GM18870 (cell line): ENCODE data around the gene TVP23B.
"Not testable (repeated sequence)": the region's sequence is repeated elsewhere in the genome, so short reads cannot be mapped to it uniquely, and the experiment has no call there.

Source experiments
- ATAC-seq: cut with Tn5 transposase; IDR thresholded peaks from one replicate; pipeline ENCODE4 v1.9.1; 2021; ENCODE audit warnings: moderate library complexity; ENCODE audit not compliant: unreplicated experiment

TVP23B gene

DNA sequence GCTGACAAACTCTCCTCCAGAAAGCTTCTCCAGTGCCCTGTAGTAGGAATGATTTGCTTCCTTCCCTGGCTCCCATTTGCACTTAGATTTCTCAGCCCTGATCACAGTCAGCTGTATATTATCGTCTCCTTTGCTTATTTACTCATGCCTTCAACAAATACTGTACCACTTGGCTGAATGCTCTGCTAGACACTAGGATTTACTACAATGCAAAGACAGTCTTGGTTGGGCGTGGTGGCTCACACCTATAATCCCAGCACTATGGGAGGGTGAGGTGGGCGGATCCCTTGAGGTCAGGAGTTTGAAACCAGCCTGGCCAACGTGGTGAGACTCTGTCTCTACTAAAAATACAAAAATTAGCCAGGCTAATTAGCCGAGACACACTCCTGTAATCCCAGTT is 5.9 kb downstream of the TVP23B start:
- not testable (repeated sequence) for ATAC-seq

DNA sequence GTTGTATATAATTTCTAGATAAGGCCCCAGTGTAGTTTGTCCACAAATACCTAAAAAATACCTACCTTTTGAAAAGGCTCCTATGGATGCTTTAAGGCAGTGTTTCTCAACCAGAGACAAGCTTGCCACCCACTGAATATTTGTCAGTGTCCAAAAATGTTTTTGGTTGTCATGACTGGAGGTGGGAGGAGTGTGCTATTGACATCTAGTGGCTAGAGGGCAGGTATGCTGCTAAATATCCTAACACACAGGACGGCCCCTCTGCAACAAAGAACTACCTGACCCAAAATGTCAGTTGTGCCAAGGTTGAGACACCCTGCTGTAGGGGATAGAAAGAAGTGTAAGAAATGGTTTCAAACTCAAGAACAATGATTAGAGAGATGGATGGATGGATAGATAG is 10.4 kb downstream of the TVP23B start:
- not testable (repeated sequence) for ATAC-seq

DNA sequence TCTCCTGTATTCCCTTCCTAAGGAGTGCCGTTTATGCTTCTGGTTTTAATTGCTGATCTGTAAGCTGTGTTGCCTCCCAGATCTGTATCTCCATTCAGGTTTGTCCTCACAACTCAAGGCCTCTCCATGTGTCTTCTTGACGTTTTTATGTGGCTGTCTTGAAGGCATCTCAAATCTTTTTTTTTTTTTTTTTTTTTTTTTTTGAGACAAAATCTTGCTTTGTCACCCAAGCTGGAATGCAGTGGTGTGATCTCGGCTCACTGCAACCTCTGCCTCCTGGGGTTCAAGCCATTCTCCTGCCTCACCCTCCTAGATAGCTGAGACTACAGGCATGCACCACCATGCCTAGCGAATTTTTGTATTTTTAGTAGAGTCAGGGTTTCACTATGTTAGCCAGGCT is 13.9 kb downstream of the TVP23B start:
- ATAC-seq = not testable (repeated sequence)

DNA sequence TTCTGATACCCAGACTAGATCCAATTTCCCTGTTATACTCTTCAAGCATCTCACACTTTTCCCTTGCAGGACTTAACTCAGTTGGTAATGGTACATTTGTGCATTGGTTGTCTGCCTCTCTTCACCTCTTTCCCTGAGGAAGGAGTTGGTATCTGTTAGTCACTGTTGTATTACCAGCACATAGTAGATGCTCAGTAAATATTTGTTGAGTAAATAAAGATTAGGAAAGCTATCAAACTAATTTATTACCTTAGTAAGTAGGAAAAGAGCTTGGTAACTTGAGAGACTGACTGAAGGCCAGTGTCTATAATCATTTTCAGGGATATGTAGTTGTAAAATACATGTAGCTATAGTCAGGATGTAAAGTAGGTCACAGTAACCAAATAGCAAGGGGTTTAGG is 15.9 kb downstream of the TVP23B start:
- ATAC-seq = not testable (repeated sequence)

DNA sequence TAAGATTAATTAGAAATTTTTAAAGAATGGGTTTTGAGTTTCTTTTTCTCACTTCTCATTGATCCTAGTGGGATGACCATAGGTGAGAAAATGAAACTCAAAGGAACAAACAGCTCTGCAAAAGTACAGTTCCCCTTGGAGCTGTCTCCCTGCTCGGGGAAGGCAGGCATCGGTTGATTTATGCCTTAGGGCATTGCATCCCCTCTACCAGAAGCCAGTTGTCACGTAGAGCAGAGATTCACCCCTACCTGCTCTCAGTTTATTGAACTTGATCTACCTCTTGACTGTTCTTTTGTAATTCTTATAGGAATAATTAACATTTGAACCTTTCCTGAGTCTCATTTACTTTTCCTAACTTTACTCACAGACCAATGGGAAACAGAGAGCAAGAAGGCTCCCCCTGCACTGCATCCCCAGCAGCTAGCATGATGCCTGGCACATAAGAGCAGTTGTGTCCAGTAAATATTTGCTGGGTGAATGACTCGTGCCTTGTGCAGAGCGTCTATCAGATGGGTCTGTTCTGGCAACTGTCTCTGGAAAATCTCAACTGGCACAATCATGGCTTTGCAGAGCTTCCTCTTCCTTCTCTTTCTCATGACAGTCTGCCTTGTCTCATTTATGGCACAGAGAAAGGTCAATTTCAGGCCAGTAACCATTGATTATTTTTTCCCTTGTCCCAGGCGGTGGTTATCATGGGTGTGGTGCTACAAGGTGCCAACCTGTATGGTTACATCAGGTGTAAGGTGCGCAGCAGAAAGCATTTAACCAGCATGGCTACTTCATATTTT is 22.7 kb downstream of the TVP23B start:
- ATAC-seq = not testable (repeated sequence)

DNA sequence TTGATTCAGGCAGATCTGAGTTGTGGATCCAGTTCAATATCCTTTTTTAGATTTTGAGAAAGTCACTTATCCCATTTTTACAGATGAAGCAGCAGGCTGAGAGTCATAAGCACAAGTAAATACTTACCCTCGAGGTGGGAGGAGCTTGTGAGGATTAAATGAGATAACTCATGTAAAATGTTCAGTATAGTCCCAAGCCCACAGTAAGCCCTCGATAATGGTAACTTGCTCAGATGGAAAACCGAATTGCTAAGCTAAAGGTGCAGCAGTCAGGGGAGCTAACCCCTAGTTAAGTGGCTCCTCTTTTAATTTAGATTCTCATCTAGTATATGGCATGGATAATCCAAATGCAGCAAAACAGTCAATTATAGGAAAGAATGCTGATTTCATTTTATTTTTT is 34.9 kb downstream of the TVP23B start:
- ATAC-seq = not testable (repeated sequence)

DNA sequence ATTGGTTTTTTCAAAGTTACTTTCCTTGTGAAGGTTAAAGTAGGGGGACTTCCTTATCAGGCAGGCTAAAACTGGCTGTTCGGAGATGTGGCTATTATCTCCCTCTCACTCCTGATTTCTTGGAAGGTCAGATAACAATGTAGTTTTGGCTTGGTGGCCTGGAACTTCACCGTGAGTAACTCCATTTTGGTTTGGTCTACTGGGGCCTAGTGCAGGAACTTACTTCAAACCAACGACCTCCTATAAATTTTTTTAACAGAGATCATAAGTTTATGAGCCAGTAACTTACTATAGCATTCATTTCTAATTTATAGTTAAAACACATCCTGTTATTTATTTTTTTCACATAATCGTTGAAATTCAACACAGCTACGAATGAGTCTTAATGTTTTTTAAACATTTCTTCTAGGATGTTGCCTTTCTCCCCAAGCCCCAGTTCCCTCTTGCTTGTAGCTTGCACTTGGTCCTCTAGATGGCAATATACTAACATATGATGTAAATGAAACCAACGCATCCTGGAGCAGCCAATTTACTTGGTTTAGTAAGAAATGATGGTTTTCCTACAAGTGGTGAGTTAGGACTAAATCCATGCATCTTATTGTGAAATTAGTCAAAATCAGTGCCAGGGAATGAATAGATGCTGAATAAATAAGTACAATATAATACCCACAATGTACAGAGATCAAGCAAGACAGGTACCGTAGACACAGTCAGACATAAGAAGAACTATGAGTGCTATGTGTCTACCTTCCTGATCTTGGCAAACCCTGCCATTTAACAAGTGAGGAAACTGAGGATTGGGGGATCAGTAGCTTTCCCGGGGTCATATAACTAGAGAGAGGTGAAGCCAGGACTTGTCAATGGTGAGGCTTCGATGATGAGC is 35.7 kb downstream of the TVP23B start:
- ATAC-seq = not testable (repeated sequence)

DNA sequence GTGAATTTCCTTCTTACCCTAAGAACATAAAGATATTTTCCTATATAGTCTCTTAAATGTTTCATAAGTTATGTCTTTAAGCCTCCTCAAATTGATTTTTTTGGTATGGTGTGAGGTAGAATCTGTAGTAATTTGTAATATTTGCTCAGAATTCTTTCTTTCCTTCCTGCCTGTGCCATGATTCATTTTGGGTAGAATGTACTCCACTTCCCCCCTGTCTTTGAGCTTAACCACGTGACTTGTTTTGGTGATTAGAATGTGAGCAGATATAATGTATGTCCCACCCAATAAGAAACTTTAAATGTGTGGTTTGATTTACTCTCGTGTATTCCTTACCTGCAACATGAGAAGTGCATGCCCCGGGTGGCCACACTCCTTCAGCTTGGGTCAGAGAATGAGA is 40.4 kb downstream of the TVP23B start:
- not testable (repeated sequence) for ATAC-seq

DNA sequence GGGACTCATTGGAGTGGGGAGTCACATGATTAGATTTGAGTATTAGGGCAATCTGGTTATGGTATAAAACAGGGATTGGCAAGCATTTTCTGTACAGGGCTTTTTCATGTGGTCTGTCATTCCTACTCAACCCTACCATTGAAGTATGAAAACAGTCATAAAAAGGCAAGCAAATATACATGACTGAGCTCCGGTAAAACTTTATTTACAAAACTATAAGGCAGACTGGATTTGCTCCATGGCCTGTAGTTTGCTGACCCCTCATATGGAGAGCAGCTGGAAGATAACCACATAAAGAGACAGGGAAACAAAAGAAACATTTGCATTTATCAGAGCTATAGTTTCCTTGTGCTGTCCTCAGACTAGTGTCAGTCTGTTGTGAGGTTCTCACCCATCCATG is 46.6 kb downstream of the TVP23B start:
- not testable (repeated sequence) for ATAC-seq

DNA sequence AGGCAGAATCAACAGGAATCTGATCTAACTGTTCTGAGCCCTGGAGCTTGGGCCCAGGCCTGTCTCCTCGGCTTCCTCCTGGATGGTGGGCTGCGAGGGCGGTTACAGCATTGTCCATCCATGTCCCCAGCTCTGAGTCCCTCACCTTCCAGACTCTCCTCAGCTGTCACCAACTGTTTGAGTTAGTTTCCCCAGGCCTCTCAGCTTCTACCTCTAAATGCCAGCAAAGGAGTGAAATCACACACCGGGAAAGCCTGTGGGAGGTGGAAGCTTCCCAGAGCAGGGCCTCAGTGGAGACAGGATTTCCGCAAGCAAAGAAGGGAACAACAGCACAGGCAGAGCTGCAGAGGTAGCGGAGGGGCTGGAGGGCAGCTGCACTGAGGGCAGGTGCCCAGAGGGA is 67.5 kb downstream of the TVP23B start:
- no peak for ATAC-seq

DNA sequence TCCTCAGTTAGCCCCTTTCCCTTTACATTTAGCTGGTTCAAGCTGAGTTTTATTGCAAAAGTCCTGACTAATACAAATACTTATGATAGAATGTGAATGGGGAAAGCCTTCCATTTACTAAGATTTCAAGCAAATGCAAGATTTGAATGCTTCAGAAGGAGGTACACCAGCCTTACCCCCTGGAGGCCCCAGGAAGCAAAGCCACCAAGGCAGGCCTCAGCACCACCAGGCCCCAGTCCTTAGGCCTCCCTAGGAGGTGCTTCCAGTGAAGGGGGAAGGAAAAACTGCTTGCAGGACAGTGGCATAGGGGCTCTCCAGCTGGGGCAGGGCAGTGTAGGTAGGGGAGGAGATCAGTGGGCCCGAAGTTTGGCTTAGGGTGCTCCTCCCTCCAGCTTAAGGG is 69.7 kb downstream of the TVP23B start:
- ATAC-seq = no peak

DNA sequence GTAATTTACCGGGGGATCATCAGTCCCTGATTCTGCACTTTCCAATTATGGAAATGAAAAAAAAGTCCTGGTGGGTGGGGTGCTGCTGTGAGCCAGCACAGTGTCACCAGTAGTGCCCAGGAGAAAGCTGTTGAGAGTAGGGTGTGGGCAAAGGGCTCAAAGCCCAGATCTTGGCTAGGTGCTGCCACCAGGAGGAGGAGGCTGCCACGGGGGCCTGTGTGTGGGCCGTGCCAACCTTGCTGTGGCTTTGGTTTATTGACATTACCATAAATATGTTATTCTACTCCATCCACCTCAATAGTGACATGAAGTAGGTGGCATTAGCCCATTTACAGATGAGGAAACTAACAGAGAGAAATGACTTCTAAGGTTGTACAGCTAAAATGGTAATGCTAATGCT is 70.2 kb downstream of the TVP23B start:
- no peak for ATAC-seq

DNA sequence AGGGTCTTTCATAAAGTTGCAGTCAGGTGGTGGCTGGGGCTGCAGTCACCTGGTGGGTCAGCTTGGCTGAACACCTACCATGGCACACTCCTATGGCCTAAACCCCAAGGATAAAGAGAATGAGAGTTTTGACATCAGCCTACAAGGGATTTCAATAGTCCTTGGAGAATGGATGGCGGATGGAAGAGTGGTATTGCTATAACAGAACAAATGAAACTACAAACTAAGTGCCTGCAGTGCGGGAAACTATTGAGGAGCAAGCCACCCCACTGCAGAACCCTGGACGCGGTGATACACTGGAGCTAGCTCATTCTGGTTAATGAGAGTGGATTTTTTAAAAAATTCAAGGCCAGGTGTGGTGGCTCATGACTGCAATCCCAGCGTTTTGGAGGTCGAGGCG is 74.0 kb downstream of the TVP23B start:
- ATAC-seq = no peak

DNA sequence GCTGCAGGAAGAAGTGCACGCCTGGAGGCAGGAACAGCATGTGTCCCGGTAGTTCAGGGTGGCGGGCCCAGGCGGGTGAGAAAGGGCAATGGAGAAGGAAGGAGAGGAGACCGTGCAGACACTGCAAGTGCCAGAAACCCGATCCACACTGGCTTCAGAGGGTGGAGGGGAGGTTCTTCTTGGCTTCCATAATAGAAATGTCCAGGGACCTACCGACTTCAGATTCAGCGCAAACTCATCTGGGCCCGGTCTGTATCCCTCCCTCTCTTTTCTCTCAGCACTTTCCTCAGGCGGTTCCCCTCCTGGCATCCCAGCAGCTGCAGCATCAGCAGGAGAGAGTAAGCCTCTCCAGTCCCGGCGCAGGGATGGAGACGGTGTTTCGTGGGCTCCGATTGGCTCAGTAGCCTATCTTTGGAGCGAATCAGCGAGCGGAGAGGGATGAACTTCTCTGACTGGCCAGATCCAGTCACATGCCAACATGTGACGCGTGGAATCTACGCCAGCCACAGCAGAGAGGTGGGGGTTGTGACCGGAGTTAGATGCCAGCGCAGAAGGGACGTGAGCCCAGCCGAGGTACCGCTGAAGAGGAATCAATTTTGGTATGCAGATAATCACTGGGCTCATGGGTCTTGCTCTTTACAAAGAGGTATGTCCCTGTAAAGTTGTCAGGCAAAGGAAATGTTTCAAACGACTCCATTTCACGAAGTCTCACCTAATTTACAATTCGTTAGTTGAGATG is 75.0 kb downstream of the TVP23B start:
- ATAC-seq = peak; percentile 74
